ENCODE data around the gene TMEM106B. TPM values are rescaled to one million over a fixed set of nuclear protein-coding genes. Genes with fewer than 3 reads are reported as not detected.

TMEM106B gene
- total RNA-seq, 3 donors from 2014 or later (not counting 1 experiment from before 2014, with no cell fraction given) = 18.6 to 28.5 (median 20.4) TPM

DNA sequence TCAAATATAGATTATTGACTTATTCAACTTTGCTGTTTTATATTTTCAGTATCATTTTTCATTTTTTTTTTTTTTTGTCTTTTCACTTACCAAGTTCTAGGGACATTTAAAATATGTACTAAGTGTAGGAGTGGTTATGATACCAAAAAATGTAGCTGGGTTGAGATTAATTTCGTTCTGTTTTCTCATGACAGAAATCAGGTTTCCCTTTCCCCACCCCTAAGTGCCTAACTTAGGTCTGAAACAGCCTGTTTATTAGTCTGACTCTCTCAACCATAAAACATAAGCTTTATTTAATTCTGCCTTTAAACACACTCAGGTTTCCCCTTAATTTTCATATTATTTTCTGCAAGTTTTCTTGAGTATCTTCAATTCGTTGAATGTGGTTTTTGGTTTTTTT is 22.1 kb downstream of the TMEM106B start:
- Mint-ChIP-seq H3K4me1 (no peaks in the 10 kb centered on the region), H3K4me3 (no peak overlapping the region), H3K27ac (no peak overlapping the region), H3K9me3 (no peaks in the 10 kb centered on the region), H3K27me3 (ENCODE audit: low read depth in 2 of 2) (no peaks in the 10 kb centered on the region), H3K36me3 (peaks cover 17% of the 10 kb centered on the region)
- TF ChIP-seq, protein P1, sequence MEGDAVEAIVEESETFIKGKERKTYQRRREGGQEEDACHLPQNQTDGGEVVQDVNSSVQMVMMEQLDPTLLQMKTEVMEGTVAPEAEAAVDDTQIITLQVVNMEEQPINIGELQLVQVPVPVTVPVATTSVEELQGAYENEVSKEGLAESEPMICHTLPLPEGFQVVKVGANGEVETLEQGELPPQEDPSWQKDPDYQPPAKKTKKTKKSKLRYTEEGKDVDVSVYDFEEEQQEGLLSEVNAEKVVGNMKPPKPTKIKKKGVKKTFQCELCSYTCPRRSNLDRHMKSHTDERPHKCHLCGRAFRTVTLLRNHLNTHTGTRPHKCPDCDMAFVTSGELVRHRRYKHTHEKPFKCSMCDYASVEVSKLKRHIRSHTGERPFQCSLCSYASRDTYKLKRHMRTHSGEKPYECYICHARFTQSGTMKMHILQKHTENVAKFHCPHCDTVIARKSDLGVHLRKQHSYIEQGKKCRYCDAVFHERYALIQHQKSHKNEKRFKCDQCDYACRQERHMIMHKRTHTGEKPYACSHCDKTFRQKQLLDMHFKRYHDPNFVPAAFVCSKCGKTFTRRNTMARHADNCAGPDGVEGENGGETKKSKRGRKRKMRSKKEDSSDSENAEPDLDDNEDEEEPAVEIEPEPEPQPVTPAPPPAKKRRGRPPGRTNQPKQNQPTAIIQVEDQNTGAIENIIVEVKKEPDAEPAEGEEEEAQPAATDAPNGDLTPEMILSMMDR (IDR thresholded peaks at IDR 0.05) = no peak
- DNase-seq (no peak), ATAC-seq (no peak)
- Histone ChIP-seq H3K36me3 (ENCODE audit: control insufficient read depth, insufficient read depth, low read length) (peaks cover 32% of the 10 kb centered on the region), H3K27ac (ENCODE audit: low read length) (no peak overlapping the region), H3K4me3 (ENCODE audit: low read length) (no peak overlapping the region), H3K27me3 (ENCODE audit: control insufficient read depth, insufficient read depth, low read length) (no peaks in the 10 kb centered on the region), H3K4me1 (ENCODE audit: control insufficient read depth, insufficient read depth, low read length) (no peaks in the 10 kb centered on the region), H3K9me3 (ENCODE audit: control insufficient read depth, insufficient read depth, low read length) (no peaks in the 10 kb centered on the region)
- 40% methylated on average over 1 of the region's 2 CpGs for WGBS (ENCODE audit: insufficient coverage)
- intact Hi-C loops (cut with micrococcal nuclease) = no loop called here

DNA sequence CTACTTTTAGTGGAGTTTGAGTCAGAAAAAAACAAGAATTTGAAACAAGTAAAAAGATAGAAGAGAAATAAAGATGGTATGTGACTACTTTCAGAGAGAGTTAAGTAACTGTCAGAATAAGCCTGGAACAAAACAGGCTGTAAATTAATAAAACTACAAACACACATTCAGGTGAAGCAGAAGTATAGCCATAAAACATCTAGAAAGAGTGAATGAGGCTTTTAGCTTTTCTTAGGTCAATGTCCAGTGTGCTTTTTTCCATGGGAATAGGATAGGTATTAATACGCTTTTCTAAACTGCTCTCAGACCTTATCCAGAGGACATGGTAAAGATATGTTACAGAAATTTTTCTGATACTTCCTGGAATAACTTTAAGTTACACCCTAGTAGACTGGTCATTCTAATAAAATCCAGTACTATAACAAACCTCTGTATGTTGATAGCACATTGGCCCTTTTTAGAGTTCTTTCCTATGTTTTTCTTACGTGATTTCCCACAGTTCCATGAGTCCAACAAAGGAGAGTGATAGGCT is 23.3 kb downstream of the TMEM106B start:
- H3K9me3 Mint-ChIP-seq = no peaks in the 10 kb centered on the region
- H3K27ac ChIP-seq (ENCODE audit: low read length) = no peak overlapping the region
- 100% methylated on average over 1 of the region's 2 CpGs for WGBS (ENCODE audit: insufficient coverage)
- peaks cover 22% of the 10 kb centered on the region for H3K36me3 Mint-ChIP-seq
- TF ChIP-seq, protein P1 (IDR thresholded peaks at IDR 0.05) = no peak
- H3K9me3 ChIP-seq (ENCODE audit: control insufficient read depth, insufficient read depth, low read length) = no peaks in the 10 kb centered on the region
- H3K4me3 Mint-ChIP-seq = no peak overlapping the region
- ATAC-seq (no peak), DNase-seq (no peak)
- no peaks in the 10 kb centered on the region for H3K27me3 Mint-ChIP-seq (ENCODE audit: low read depth in 2 of 2)
- H3K4me1 Mint-ChIP-seq = peaks cover 0 to 2% of the 10 kb centered on the region in 2 donors
- H3K27me3 ChIP-seq (ENCODE audit: control insufficient read depth, insufficient read depth, low read length) = no peaks in the 10 kb centered on the region
- H3K27ac Mint-ChIP-seq = no peak overlapping the region
- no peaks in the 10 kb centered on the region for H3K4me1 ChIP-seq (ENCODE audit: control insufficient read depth, insufficient read depth, low read length)
- peaks cover 29% of the 10 kb centered on the region for H3K36me3 ChIP-seq (ENCODE audit: control insufficient read depth, insufficient read depth, low read length)
- intact Hi-C loops (cut with micrococcal nuclease) = no loop called here
- no peak overlapping the region for H3K4me3 ChIP-seq (ENCODE audit: low read length)

DNA sequence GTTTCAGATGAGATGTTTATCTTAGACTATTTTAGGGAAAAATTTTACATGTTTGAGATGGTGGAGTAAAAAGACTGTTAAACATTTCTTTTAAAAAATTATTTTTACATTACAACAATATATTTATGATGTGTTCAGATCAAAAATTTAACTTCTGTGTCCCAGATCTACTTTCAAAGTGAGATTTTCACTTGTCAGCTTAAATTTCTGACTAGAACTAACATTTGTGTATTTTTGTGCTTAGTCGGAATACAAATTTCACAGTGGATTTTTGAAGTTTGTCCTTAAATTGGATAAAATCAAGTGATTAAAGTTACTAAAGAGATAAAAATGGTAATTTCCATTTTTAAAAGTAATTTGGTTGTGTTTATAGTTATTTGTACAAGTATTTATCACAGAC is 24.9 kb downstream of the TMEM106B start:
- peaks cover 6 to 12% of the 10 kb centered on the region in 2 donors for H3K4me1 Mint-ChIP-seq
- peaks cover 22% of the 10 kb centered on the region for H3K36me3 Mint-ChIP-seq
- H3K27me3 ChIP-seq (ENCODE audit: control insufficient read depth, insufficient read depth, low read length) = no peaks in the 10 kb centered on the region
- H3K27ac Mint-ChIP-seq = no peak overlapping the region
- H3K36me3 ChIP-seq (ENCODE audit: control insufficient read depth, insufficient read depth, low read length) = peaks cover 26% of the 10 kb centered on the region
- no peak overlapping the region for H3K4me3 ChIP-seq (ENCODE audit: low read length)
- no peaks in the 10 kb centered on the region for H3K27me3 Mint-ChIP-seq (ENCODE audit: low read depth in 2 of 2)
- no peak overlapping the region for H3K4me3 Mint-ChIP-seq
- H3K4me1 ChIP-seq (ENCODE audit: control insufficient read depth, insufficient read depth, low read length) = no peaks in the 10 kb centered on the region
- WGBS (ENCODE audit: insufficient coverage) = 100% methylated on average over 1 of the region's 1 CpG
- intact Hi-C loops (cut with micrococcal nuclease) = no loop called here
- DNase-seq (no peak), ATAC-seq (no peak)
- TF ChIP-seq, protein P1 (IDR thresholded peaks at IDR 0.05) = no peak
- no peaks in the 10 kb centered on the region for H3K9me3 ChIP-seq (ENCODE audit: control insufficient read depth, insufficient read depth, low read length)
- no peaks in the 10 kb centered on the region for H3K9me3 Mint-ChIP-seq
- H3K27ac ChIP-seq (ENCODE audit: low read length) = no peak overlapping the region

DNA sequence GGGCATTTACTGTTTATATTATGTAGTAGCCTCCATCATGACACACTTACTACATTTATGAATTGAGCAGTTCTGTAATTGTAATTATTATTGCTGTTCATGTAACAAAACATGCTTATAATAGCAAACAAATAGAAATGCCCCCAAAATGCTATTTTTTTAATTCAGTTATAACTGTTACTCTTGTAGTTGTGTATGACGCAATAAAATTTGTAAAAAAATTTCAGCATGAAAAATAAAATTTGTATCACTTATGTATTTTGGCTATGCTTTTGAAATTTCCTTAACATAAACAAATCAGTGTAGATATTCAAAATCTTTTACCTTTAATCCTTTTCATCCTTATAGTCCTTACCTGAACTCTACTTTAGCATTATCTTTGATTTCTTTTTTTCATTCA is 25.9 kb downstream of the TMEM106B start:
- ATAC-seq (no peak), DNase-seq (no peak)
- H3K27ac Mint-ChIP-seq = no peak overlapping the region
- H3K27me3 Mint-ChIP-seq (ENCODE audit: low read depth in 2 of 2) = no peaks in the 10 kb centered on the region
- H3K9me3 ChIP-seq (ENCODE audit: control insufficient read depth, insufficient read depth, low read length) = no peaks in the 10 kb centered on the region
- H3K4me3 Mint-ChIP-seq = no peak overlapping the region
- WGBS (ENCODE audit: insufficient coverage) = no CpG with 5 or more reads among the region's 1 CpG
- TF ChIP-seq, protein P1 (IDR thresholded peaks at IDR 0.05) = no peak
- H3K4me1 ChIP-seq (ENCODE audit: control insufficient read depth, insufficient read depth, low read length) = no peaks in the 10 kb centered on the region
- no peaks in the 10 kb centered on the region for H3K27me3 ChIP-seq (ENCODE audit: control insufficient read depth, insufficient read depth, low read length)
- intact Hi-C loops (cut with micrococcal nuclease) = no loop called here
- peaks cover 22% of the 10 kb centered on the region for H3K36me3 Mint-ChIP-seq
- H3K4me1 Mint-ChIP-seq = peaks cover 6 to 12% of the 10 kb centered on the region in 2 donors
- H3K36me3 ChIP-seq (ENCODE audit: control insufficient read depth, insufficient read depth, low read length) = peaks cover 20% of the 10 kb centered on the region
- no peak overlapping the region for H3K27ac ChIP-seq (ENCODE audit: low read length)
- no peak overlapping the region for H3K4me3 ChIP-seq (ENCODE audit: low read length)
- no peaks in the 10 kb centered on the region for H3K9me3 Mint-ChIP-seq
